Dermis microvascular lymphatic vessel endothelial cell (primary cell): ENCODE results near the gene C19orf47. TPM values are rescaled to one million over a fixed set of nuclear protein-coding genes. Genes with fewer than 3 reads are reported as not detected.
"Not testable (repeated sequence)": the region's sequence is repeated elsewhere in the genome, so short reads cannot be mapped to it uniquely, and the experiment has no call there.

Source experiments
- DNase-seq, 2 donors: peaks; one replicate each; pipeline versions ENCODE4 v3.0.0 to v3.0.0-alpha.2; 2010; ENCODE audit warnings: low read depth in 2 of 2
- total RNA-seq: library from RNA; depleted of rRNA; stranded (reverse); fragments of >200 nt; gene quantifications from 2 replicates; pipeline ENCODE4 v1.2.1, GENCODE V29; 2014

The C19orf47 gene
- total RNA-seq, 1 donor from 2014 or later = 4.4 TPM

DNA sequence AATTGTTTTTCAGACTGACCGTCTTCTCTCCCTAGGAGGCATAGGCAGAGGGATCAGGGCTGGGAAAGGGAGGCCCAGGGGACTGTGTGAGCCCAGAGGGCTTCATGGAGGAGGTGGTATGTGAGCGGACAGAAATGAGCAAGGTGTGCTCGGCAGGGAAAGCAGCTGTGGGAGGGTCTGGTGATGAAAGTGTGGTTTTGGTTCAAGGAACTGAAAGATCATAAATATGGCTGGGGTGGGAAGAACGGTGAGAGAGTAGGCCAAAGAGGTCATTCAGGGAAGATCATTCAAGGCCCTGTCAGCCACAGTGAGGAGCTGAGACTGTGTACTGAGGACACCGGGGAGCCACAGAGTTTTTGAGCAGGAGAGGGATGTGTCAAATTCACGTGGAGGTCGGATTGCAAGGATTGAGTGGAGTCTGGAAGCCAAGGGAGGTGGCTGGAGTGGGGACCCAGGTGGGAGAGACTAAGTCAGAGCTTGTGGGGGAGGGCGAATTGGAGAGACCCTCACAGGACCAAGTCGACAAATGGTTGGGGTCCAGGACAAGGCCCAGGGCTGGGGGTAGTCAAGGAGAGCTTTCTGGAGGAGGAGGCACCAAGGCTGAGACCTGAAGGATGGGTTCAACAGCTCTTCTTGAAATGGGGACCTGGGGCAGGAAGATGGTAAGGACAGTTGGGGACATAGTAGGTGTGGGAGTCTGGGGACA is 7.9 kb upstream of the C19orf47 start:
- no peak for DNase-seq

DNA sequence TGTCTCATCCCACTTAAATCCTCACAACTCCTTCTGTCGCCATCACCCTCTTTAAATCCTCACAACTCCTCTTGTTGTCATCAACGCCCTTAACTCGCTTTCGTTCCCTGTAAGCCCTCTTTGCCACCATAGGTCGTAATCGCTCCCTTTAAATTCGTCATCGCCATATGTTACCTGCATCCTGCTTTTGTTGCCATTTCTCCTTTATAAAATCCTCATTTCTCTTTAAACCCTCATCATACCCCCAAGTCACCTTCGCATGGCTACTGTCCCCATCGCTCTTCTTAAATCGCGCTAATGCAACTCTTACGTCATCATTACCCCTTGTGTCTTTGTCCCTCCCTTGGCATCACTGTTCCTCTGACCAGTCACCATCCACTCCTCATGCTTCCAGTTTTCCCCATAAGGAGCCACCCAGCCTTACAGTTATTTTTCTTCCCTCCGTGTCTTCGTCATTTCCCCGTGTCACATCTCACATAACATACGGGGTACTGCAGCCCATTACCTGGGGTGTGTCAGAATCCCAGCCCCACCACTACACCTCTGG is 837 bp upstream of the C19orf47 start:
- DNase-seq = peak; percentile 12 to 62

DNA sequence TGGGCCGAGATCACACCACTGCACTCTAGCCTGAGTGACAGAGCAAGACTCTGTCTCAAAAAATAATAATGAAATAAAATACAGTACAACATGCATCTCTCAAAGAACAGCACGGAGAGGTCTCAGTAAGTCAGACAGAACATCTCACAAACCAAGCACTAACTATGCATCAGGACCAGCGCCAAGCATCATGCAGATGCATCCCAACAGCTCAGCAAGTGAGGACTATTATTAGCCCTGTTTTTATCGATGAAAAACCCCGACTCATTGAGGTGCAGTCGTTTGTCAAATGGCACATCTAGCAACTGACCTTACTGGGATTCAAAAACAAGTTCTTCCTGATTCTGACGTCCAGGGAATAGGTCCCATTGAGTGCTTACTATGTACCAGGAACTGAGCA is 3.8 kb downstream of the C19orf47 start:
- no peak for DNase-seq

DNA sequence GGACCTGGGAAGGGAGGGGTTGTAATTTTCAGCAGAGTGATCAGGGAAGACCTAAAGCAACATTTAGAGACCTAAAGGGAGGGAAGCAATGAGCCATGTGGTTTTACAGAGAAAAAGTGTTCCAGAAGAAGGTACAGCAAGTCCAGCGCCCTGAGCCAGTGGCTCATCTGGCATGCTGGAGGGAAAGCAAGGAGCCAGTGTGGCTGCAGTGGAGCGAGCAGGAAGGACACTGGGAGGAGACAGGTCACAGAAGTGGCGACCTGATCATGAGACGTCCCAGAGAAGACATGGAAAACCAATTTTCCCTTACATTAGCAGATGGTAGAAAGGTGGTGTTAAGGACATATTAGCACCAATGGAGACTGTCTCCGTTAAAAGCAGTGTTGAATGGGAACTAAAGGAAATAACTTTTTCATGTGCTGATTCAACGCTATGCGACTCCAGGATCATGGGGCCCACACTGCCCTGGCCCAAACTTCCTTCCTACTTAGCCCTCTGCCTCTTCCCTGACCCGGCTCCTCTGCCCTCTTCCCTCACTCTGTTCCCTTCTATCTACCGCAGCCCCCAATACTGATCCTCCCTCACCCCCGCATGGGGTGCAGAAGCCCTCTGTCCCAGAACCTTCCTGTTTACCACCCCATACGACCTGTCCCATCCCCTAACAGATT is 5.4 kb downstream of the C19orf47 start:
- DNase-seq = no peak

DNA sequence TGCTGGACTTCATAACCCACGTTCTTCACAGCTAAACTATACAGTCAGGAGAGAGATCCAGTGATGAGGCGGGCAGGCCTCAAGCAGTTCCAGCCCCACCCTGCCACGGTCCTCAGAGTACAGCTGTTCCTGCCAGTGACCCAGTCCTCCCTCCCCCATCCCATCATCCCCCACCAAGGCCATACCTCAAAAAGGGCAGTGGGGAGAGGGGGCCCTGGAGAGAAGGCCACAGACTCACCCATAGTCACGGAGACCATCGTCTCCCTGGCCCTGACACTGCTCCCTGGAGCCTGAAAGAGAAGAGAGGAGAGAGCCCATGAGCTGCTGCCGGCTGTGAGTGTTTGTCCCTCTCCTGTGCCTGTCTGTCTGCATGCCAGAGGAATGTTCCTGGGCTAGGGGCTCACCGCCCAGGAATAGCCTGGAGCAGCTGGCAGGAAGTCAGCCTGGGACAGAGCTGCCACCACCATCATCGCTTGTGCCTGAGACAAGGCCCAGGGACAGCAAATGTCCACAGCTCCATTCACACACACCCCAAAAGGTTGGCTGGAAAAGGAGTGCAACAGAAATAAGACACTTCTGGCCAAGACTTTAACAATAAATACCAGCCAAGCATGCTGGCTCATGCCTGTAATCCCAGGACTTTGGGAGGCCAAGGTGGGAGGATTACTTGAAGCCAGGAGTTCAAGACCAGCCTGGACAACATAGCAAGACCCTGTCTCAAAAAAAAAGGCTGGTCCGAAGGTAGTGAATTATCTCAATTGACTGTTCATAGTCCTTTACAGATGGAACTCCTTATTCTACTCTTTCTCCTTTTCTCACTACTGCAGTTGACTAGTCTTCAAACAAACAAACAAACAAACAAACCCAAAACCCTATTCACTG is 6.4 kb downstream of the C19orf47 start:
- no peak for DNase-seq

DNA sequence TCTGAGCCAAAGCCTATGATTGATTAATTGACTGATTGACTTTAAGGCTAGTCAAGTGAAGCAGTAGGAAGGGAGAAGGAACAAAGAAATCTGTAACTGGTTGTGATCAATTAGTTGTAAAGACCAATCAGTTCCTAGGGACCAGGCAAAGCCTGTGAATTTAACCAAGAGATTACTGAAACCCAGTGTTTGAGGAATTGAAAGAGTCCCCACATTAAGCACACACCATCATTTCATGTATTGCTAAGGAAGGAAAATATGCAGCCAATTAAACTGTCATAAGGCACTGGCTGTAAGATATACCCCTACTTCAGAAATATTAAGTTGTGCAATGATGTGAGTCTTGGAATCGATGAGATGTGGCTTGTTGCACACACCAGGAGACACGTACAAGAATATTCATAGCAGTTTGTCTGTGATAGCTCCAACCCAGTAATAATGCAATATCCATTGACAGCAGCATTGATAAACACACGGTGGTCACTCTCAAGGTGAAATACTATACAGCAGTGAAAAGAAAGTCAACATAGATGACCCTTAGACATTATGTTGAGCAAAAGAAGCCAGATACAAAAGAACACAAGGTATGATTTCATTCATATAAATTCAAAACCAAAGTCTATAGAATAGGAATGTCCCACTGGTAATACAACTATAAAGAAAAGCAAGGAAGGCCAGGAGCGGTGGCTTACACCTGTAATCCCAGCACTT is 9.0 kb downstream of the C19orf47 start:
- no peak for DNase-seq

DNA sequence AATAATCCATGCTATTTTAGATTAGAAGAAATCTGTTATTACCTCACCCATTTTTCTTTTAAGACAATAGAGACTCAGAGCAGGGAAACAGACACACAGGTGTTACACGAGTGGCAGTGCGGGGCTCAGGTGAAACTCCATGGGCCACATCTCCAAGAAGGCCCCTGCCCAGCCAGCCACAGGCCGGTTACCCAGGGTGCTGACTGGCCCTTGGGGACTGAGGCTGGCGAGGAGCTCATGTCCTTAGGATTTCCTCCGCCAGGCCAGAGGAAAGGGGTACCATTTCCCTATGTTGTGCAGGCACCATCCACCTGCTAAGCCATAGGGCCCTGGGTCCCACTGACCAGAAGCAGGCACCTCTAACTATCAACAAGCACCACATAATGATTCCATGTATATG is 10.6 kb downstream of the C19orf47 start:
- DNase-seq = no peak

DNA sequence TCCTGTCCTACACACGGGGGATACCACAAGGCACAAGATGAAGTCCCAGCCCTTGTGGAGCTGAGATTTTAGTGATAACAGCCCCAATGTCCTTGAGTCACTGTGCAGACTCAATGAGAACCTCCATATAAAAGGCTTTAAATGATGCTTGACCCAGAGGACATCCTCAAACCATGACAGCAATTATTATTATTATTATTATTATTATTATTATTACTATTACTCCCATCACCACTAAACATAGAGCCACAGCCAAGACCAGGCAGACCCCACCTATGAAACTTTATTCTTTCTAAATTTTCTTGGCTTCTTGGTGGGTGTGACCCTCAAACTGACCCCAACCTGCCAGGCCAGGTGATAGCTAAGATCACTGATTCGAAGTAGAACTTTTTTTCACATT is 11.1 kb downstream of the C19orf47 start:
- DNase-seq = no peak

DNA sequence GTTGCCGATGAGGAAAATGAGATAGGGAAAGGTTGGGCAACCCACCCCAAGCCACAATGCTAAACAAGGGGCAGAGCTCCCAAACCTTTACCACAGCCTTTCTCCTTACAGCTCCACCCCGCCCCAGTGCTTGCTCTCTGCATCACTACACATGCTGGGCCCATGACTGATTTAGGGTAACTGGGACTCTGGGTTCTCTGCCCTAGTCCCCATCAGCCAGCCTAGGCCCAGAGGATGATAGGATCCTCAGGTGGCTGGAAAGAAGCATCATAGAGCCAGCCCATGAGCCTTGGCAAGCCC is 11.6 kb downstream of the C19orf47 start:
- no peak for DNase-seq

DNA sequence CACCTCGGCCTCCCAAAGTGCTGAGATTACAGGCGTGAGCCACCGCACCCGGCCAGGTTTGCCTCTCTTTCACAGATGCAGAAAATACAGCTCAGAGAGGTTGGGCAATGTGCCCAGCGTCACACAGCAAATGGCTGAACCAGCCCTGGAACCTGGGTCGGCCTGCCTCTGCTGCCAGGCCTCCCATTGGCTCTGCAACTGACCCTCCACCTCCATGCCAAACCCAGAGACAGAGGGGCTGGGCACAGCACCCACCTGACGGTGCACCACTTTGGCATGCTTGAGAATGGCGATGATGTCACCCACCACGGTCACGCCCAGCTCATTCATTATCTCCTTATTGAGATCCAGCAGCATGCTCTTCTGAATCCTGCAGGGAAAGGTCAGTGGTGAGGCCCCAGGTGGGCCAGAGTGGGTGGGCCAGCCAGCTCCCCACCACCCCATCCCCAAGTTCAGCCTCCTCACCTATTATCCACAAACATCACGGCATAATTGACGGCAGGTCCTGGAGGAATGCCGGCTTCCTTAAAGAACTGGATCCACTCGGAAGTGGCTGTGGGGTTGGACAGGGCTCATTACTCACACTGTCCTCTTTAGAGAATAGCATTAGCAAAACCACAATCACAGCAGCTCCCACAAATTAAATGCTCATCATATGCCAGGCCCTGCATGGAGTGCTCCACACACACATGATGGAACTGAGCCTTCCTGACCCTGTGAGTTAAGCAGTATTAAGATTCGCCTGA is 12.2 kb downstream of the C19orf47 start:
- DNase-seq = no peak

DNA sequence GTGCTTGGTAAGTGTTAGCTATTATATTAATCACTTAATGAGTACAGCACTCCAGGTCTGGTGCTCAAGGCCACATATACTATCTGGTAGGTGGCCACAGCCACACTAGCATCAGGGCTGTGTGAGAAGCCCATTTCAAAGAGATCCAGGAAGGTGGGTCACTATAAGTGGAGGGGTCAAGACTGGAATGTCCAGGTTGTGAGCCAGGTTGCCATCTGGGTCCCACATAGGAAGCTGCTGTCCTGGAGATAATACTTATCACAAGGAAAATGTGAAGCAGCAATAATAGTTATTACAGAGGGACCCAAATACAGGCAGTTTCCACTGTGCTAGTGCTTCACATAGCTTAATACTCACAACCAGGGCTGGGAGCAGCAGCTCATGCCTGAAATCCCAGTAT is 13.1 kb downstream of the C19orf47 start:
- peak; percentile 86 to 94 for DNase-seq

DNA sequence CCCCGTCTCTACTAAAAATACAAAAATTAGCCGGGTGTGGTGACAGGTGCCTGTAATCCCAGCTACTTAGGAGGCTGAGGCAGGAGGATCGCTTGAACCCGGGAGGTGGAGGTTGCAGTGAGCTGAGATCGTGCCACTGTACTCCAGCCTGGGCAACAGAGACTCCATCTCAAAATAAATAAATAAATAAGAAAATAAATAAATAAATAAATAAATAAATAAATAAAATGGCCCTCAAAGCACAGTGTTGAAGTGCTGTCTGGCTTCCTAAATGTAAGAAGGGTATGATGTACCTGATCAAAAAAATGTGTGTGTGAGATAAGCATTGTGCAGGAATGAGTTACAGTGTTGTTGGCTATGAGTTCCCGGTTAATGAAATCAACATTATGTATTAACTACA is 15.1 kb downstream of the C19orf47 start:
- DNase-seq = not testable (repeated sequence)

DNA sequence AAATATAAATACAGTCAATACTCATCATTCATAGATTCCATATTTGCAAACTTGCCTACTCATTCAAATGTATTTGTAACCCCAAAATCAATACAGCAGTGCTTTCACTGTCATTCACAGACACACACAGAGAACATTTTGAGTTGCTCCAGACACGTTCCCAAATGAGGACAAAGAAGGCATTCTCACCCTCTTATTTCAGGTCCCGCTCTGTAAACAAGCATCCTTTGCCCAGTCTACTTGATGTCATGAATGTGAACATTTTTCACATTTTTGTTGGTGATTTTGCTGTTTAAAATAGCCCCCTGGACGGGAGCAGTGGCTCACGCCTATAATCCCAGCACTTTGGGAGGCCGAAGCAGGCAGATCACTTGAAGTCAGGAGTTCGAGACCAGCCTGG is 15.5 kb downstream of the C19orf47 start:
- DNase-seq = no peak

DNA sequence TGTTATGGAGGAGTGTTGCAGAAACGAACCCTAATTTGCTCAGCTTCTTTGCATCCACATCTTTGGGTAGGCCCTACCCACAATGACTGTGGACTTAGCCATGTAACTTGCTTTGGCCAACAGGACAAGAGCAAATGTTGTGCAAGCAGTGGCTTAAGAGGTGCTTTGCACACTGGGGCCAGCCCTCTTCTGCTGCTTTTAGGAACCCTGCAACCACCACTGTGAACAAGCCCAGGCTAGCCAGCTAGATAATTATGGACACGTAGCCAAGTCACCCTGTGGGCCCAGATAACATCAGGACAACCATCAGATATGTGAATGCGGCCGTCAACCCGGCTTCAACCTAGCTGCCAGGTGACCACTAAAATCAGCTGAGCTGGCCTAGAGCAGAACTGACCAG is 17.1 kb downstream of the C19orf47 start:
- no peak for DNase-seq

DNA sequence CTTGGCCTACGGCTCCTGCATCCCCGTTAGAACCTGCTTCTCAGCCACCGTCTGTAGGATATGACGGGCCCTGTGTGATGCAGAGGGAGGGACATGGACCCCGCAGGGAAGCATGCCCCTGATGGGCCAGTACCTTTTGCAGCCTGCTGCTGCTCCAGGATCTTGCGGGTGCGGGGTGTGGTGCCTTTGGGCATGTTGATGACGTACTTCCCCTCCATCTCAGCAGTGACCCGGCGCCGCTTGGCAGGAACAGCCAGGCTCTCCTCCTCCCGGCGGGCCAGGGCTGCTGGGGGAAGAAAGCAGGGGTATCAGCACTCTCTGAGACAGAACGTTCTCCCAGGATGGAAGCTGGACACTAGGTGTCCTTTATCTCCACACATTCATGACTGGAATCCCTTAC is 22.0 kb downstream of the C19orf47 start:
- no peak for DNase-seq

DNA sequence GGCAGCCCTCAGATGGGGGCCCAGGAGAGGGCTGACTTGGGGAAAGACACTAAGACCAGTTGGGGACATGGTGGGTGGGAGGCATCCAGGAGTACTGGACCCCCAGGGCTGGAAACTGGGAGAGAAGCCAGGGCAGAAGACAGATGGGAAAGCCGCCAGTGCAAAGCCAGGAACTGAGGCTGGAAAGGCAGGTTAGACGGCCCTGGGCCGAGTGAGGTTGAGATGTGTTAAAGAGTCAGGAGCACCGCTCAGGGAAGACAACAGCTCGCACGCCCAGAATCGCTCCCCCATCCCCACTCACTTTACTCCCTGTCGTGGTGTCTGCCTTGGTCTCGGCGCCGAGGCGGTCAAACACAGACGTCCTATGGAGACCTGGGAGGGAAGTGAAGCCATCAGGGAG is 24.5 kb downstream of the C19orf47 start:
- DNase-seq = no peak

DNA sequence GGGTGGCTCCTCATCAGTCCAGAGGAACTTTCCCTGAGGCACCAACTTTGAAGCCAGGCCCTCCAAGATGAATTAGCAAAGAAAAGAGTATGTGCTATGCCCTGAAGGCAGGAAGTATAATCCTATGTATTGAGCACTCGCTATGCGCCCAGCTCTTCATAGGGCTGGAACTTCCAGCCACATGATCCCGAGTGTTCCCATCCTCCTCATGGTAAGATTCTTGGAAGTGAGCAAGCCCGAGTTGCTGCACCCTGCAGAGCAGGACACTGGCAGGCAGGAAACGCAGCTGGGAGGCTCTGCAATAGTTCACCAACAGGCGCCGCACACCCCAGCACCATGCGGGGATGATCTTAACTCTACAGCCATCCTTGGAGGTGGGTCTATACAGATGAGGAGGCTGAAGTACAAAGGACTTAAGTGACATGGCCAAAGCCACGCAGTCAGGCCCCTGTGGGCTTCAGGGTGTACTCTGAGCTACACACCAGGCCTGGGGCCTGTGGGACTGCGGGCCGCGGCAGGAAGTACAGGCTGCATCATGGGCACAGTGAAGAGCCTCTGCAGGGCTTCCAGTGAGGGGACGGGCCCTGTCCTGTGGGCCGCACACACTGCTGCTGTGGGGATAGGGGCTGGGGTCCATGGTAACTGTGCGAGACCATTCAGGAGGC is 25.1 kb downstream of the C19orf47 start:
- DNase-seq = no peak

DNA sequence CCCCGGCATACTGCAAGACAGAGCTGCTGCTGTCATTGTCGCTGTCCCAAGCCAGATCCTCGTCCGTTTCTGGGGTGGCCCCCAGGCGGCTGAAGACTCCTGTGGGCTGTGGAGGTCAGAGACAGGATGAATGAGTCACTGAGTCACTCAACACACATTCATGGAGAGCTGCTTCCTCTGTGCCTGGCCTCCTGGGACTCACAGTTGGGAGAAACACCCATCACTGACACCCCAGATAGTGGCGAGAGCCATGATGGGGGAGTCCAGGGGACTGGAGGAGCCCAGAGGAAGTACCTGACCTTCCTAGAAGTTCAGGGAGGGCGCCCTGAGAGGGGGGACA is 26.0 kb downstream of the C19orf47 start:
- DNase-seq = peak in 1 of 2 donors; percentile 11

DNA sequence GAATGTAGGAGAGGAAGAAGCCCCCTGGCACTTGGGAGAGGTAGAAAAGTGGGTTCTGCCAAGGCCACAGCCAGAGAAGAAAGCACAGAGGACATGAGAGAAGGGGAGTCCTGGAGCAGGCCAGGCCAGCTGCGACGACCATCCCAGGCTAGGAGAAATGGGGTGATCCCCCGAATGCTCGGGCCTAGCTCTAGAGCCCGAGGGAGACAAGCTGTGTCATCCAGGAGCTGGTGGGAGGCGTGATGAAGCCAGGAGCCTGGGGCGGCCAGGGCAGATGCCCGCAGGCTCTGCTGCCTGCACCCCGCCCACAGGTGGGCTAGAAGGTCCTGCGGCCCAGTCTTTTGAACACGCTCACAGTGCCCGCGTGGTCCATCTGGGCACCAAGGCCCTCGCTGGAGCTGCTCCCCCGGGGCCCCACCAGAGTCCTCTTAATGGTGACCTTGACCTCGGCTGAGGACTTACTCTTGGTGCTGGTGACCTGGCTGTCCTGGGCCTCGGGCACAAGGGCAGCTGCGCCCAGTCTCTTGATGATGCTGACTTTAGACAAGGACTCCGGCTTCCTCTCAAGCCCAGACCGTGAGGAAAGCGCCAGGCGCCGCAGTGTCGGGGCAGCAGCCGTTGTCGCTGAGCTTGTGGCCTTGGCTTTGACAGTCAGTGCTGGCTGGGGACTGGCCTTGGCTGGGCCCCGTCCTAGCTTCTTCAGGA is 26.5 kb downstream of the C19orf47 start:
- no peak for DNase-seq

DNA sequence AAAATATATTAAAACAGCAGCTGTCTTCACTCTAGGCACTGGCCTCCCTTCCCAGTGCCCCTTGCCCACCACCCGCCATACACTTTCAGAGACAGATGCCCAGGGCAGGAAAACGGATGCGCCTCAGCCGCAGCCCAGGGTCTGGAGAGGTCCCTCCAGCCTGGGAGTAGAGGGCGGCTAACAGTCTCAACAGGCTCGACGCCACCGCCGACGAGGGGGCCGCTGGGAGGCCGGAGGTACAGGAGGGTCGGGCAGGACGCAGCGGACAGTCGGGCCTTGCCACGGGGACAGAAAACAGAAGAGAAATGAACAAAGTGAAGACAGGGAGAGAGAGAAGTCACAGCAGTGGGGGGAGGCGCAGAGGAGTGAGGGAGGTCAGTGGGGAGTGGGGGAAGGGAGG is 27.1 kb downstream of the C19orf47 start:
- DNase-seq = no peak
